ENCODE data around the gene ZNF536.

DNA sequence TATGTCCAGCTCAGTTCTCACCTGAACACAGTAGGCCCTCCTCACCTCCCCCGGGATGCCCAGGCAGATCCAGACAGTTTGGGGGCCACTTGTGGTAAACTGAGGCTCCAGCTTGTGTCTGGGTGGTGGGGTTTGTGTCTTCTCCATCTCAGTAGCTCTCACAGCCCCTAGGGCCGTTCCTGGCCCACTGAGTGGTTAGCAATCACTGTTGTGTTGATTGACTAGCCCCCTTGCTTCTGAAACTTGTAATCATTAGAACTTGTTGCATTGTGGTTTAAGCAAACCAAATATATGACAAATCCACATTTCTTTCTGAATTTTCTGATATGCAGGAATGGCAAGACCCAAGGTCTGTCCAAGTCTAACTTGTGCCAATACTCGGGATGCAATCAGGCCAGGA lies 13.9 kb upstream of the ZNF536 start:
- no peak for TF ChIP-seq CTCF (IDR thresholded peaks at IDR 0.05)
- no peak for TF ChIP-seq POLR2A (IDR thresholded peaks at IDR 0.05)
